Mesodermal cell (in vitro differentiated cells): ENCODE results near the gene TPK1.
"Not testable (repeated sequence)": the region's sequence is repeated elsewhere in the genome, so short reads cannot be mapped to it uniquely, and the experiment has no call there.

Experiments used
- H3K27ac ChIP-seq: 2 replicates; pipeline ENCODE4 v1.7.0; 2013; ENCODE audit warnings: mild to moderate bottlenecking, low read depth, low read length, moderate library complexity; ENCODE audit not compliant: severe bottlenecking
- H3K36me3 ChIP-seq: 2 replicates; pipeline ENCODE4 v1.7.1; 2013; ENCODE audit warnings: mild to moderate bottlenecking, low read length, moderate library complexity; ENCODE audit not compliant: control insufficient read depth, insufficient read depth
- H3K4me1 ChIP-seq: one replicate; pipeline ENCODE4 v1.7.1; 2013; ENCODE audit warnings: mild to moderate bottlenecking, low read length; ENCODE audit not compliant: insufficient read depth, control insufficient read depth, poor library complexity, severe bottlenecking
- H3K4me3 ChIP-seq: 2 replicates; pipeline ENCODE4 v1.7.0; 2013; ENCODE audit warnings: low read length, control low read depth, mild to moderate bottlenecking; ENCODE audit not compliant: insufficient read depth, poor library complexity, severe bottlenecking; ENCODE audit errors: extremely low read depth
- H3K9me3 ChIP-seq: 2 replicates; pipeline ENCODE4 v1.7.1; 2013; ENCODE audit warnings: mild to moderate bottlenecking, low read length, moderate library complexity; ENCODE audit not compliant: control insufficient read depth
- WGBS, 2 experiments: methylation state at CpG; one replicate each; pipeline ENCODE4 v1.1.5; 2013; ENCODE audit warnings: missing lambda C conversion rate in 2 of 2; ENCODE audit not compliant: insufficient coverage in 2 of 2; 5-methylcytosine and 5-hydroxymethylcytosine counted together

The TPK1 gene

GRCh38 chr7:144800678-144801436, 35.0 kb downstream of the TPK1 start:
- not testable (repeated sequence) for H3K9me3 ChIP-seq, H3K27ac ChIP-seq, H3K4me1 ChIP-seq, H3K4me3 ChIP-seq, H3K36me3 ChIP-seq
- WGBS, 2 experiments, result 93 to 100% methylated on average over 3 to 4 of the region's 4 CpGs

GRCh38 chr7:144796919-144797318, 38.9 kb downstream of the TPK1 start:
- no peaks in the 10 kb centered on the region for H3K4me1 ChIP-seq
- no peaks in the 10 kb centered on the region for H3K9me3 ChIP-seq
- H3K36me3 ChIP-seq, result no peaks in the 10 kb centered on the region
- WGBS, 2 experiments, result 92 to 94% methylated on average over 2 to 4 of the region's 5 CpGs
- no peak overlapping the region for H3K27ac ChIP-seq
- no peak overlapping the region for H3K4me3 ChIP-seq

- WGBS, 2 experiments, result no CpG with 5 or more reads among the region's 3 CpGs
- Histone ChIP-seq H3K4me1 (no peaks in the 10 kb centered on the region), H3K9me3 (no peaks in the 10 kb centered on the region), H3K36me3 (no peaks in the 10 kb centered on the region), H3K27ac (no peak overlapping the region), H3K4me3 (no peak overlapping the region)
These were observed 43.8 kb downstream of the TPK1 start for GRCh38 chr7:144792050-144792449.

- Histone ChIP-seq H3K36me3 (no peaks in the 10 kb centered on the region), H3K4me3 (no peak overlapping the region), H3K9me3 (no peaks in the 10 kb centered on the region), H3K27ac (no peak overlapping the region), H3K4me1 (no peaks in the 10 kb centered on the region)
- 84% methylated on average over 2 of the region's 2 CpGs; no CpG with 5 or more reads in 1 of the 2 experiments for WGBS, 2 experiments
These were observed 44.4 kb downstream of the TPK1 start for GRCh38 chr7:144791488-144791887.

- no peak overlapping the region for H3K27ac ChIP-seq
- no CpG with 5 or more reads among the region's 2 CpGs for WGBS, 2 experiments
- H3K9me3 ChIP-seq, result no peaks in the 10 kb centered on the region
- H3K4me3 ChIP-seq, result no peak overlapping the region
- H3K36me3 ChIP-seq, result no peaks in the 10 kb centered on the region
- no peaks in the 10 kb centered on the region for H3K4me1 ChIP-seq
These were observed 48.7 kb downstream of the TPK1 start for GRCh38 chr7:144787127-144787526.

- no peaks in the 10 kb centered on the region for H3K9me3 ChIP-seq
- WGBS, 2 experiments, result 90 to 100% methylated on average over 1 to 2 of the region's 2 CpGs
- H3K36me3 ChIP-seq, result no peaks in the 10 kb centered on the region
- no peak overlapping the region for H3K27ac ChIP-seq
- H3K4me3 ChIP-seq, result no peak overlapping the region
- no peaks in the 10 kb centered on the region for H3K4me1 ChIP-seq
These were observed 49.3 kb downstream of the TPK1 start for GRCh38 chr7:144786522-144786921.

- no peaks in the 10 kb centered on the region for H3K36me3 ChIP-seq
- H3K4me1 ChIP-seq, result no peaks in the 10 kb centered on the region
- H3K27ac ChIP-seq, result no peak overlapping the region
- H3K4me3 ChIP-seq, result no peak overlapping the region
- H3K9me3 ChIP-seq, result no peaks in the 10 kb centered on the region
- 67% methylated on average over 1 of the region's 1 CpG; no CpG with 5 or more reads in 1 of the 2 experiments for WGBS, 2 experiments
These were observed 49.8 kb downstream of the TPK1 start for GRCh38 chr7:144786079-144786478.

GRCh38 chr7:144785521-144785920, 50.3 kb downstream of the TPK1 start:
- H3K36me3 ChIP-seq, result no peaks in the 10 kb centered on the region
- WGBS, 2 experiments, result no CpG with 5 or more reads among the region's 1 CpG
- no peaks in the 10 kb centered on the region for H3K4me1 ChIP-seq
- no peak overlapping the region for H3K4me3 ChIP-seq
- H3K27ac ChIP-seq, result no peak overlapping the region
- no peaks in the 10 kb centered on the region for H3K9me3 ChIP-seq

- Histone ChIP-seq H3K36me3 (no peaks in the 10 kb centered on the region), H3K9me3 (no peaks in the 10 kb centered on the region), H3K27ac (no peak overlapping the region), H3K4me3 (no peak overlapping the region), H3K4me1 (no peaks in the 10 kb centered on the region)
- WGBS, 2 experiments, result 86 to 93% methylated on average over 1 to 3 of the region's 3 CpGs
These were observed 50.9 kb downstream of the TPK1 start for GRCh38 chr7:144784943-144785342.

- H3K36me3 ChIP-seq, result no peaks in the 10 kb centered on the region
- H3K27ac ChIP-seq, result no peak overlapping the region
- no CpG with 5 or more reads among the region's 2 CpGs for WGBS, 2 experiments
- H3K9me3 ChIP-seq, result no peaks in the 10 kb centered on the region
- H3K4me3 ChIP-seq, result no peak overlapping the region
- no peaks in the 10 kb centered on the region for H3K4me1 ChIP-seq
These were observed 51.4 kb downstream of the TPK1 start for GRCh38 chr7:144784441-144784840.

GRCh38 chr7:144782883-144783282, 53.0 kb downstream of the TPK1 start:
- H3K9me3 ChIP-seq, result no peaks in the 10 kb centered on the region
- no peak overlapping the region for H3K27ac ChIP-seq
- WGBS, 2 experiments, result no CpG with 5 or more reads among the region's 1 CpG
- H3K4me3 ChIP-seq, result no peak overlapping the region
- H3K36me3 ChIP-seq, result no peaks in the 10 kb centered on the region
- no peaks in the 10 kb centered on the region for H3K4me1 ChIP-seq
